ENCODE data around the gene ELOB.

Gene ELOB

GRCh38 chr16:2787406-2787805, 10.3 kb upstream of the ELOB start, which contains the start of gene PRSS33:
Gene PRSS33 (minus strand): TSS chr16:2787560. CDS start chr16:2786547, 1,013 bp downstream.
- H3K9ac ChIP-seq, result no peak within 1 kb of the TSS
- no peaks in the 10 kb centered on the region for H3K36me3 ChIP-seq (ENCODE audit: insufficient read depth)
- H2AFZ ChIP-seq (ENCODE audit: low read depth), result no peak within 1 kb of the TSS
- no peak within 1 kb of the TSS for H3K27ac ChIP-seq
- no peaks in the 10 kb centered on the region for H4K20me1 ChIP-seq (ENCODE audit: insufficient read depth)
- H3K79me2 ChIP-seq (ENCODE audit: insufficient read depth, low read depth), result no peaks in the 10 kb centered on the region
- H3K4me3 ChIP-seq (IDR thresholded peaks at IDR 0.05; ENCODE audit: insufficient read depth, low read depth, low read length), result no peak within 1 kb of the TSS
- no peaks in the 10 kb centered on the region for H3K4me1 ChIP-seq (ENCODE audit: low read depth, poor library complexity, severe bottlenecking)
- peaks cover 62% of the 10 kb centered on the region for H3K27me3 ChIP-seq (ENCODE audit: insufficient read depth, low read depth)
- H3K4me2 ChIP-seq, result no peak within 1 kb of the TSS
- TF ChIP-seq, protein P1, sequence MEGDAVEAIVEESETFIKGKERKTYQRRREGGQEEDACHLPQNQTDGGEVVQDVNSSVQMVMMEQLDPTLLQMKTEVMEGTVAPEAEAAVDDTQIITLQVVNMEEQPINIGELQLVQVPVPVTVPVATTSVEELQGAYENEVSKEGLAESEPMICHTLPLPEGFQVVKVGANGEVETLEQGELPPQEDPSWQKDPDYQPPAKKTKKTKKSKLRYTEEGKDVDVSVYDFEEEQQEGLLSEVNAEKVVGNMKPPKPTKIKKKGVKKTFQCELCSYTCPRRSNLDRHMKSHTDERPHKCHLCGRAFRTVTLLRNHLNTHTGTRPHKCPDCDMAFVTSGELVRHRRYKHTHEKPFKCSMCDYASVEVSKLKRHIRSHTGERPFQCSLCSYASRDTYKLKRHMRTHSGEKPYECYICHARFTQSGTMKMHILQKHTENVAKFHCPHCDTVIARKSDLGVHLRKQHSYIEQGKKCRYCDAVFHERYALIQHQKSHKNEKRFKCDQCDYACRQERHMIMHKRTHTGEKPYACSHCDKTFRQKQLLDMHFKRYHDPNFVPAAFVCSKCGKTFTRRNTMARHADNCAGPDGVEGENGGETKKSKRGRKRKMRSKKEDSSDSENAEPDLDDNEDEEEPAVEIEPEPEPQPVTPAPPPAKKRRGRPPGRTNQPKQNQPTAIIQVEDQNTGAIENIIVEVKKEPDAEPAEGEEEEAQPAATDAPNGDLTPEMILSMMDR (conservative IDR thresholded peaks at IDR 0.05; ENCODE audit: low read depth, low read length), result no peak

GRCh38 chr16:2786826-2787151, 9.7 kb upstream of the ELOB start:
- peaks cover 56% of the 10 kb centered on the region for H3K27me3 ChIP-seq (ENCODE audit: insufficient read depth, low read depth)
- TF ChIP-seq, protein P1 (conservative IDR thresholded peaks at IDR 0.05; ENCODE audit: low read depth, low read length), result no peak
- H3K4me1 ChIP-seq (ENCODE audit: low read depth, poor library complexity, severe bottlenecking), result no peaks in the 10 kb centered on the region

GRCh38 chr16:2786061-2786825, 9.2 kb upstream of the ELOB start:
- Histone ChIP-seq H3K79me2 (ENCODE audit: insufficient read depth, low read depth) (no peaks in the 10 kb centered on the region), H3K27me3 (ENCODE audit: insufficient read depth, low read depth) (peaks cover 51% of the 10 kb centered on the region), H3K4me2 (no peak overlapping the region), H3K9ac (no peak overlapping the region), H3K4me3 (IDR thresholded peaks at IDR 0.05; ENCODE audit: insufficient read depth, low read depth, low read length) (no peak overlapping the region), H3K36me3 (ENCODE audit: insufficient read depth) (no peaks in the 10 kb centered on the region), H4K20me1 (ENCODE audit: insufficient read depth) (no peaks in the 10 kb centered on the region), H2AFZ (ENCODE audit: low read depth) (no peak overlapping the region), H3K27ac (no peak overlapping the region), H3K4me1 (ENCODE audit: low read depth, poor library complexity, severe bottlenecking) (no peaks in the 10 kb centered on the region)
- TF ChIP-seq, protein P1 (conservative IDR thresholded peaks at IDR 0.05; ENCODE audit: low read depth, low read length), result no peak

More at GRCh38 chr16:2786826-2787151, 9.7 kb upstream of the ELOB start:
- H3K4me3 ChIP-seq (IDR thresholded peaks at IDR 0.05; ENCODE audit: insufficient read depth, low read depth, low read length), result no peak overlapping the region
- H3K4me2 ChIP-seq, result no peak overlapping the region
- no peak overlapping the region for H3K9ac ChIP-seq
- H3K27ac ChIP-seq, result no peak overlapping the region
- H3K36me3 ChIP-seq (ENCODE audit: insufficient read depth), result no peaks in the 10 kb centered on the region
- no peaks in the 10 kb centered on the region for H4K20me1 ChIP-seq (ENCODE audit: insufficient read depth)
- H3K79me2 ChIP-seq (ENCODE audit: insufficient read depth, low read depth), result no peaks in the 10 kb centered on the region
- no peak overlapping the region for H2AFZ ChIP-seq (ENCODE audit: low read depth)

DNA sequence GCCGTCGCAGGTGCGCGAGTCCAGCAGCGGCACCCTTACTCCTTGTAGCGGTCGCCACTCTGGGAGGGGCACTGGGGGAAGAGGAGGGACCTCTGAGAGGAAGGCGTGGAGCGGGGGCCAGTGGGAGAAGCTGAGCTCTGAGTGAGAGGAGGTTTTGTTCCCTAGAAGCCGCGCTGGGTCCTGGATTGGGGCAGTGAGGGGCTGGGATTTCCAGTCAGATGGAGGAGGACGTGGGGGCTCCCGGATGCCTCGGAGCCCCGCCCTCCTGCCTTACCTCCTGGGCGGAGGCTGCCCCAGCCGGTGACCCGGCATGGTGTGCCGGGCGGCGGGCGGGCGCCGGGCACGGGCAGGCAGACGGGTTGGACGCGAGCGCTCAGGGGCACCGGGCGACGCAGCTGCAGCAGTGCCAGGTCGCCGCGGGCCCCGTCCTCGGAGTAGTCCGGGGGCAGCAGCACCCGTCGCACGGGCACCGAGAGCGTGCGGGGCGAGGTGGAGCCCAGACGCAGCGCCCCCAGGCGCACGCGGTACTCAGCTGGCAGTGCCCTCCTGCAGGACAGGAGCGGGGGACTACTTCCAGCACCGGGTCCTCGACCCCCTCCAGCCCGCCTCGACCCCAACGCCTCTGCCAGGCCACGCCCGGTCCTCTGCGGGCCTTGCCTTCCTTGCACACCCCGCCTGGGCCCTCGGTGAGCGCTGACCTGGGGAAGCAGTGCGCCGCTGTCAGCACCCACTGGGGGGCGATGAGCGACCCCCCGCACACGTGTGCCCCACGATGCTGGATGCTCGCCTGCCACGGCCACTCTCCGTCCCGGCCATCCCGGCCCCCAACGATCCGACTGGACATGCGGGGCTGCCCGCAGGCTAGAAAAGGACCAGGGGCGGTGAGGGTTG, 8.3 kb upstream of the ELOB start:
- H2AFZ ChIP-seq (ENCODE audit: low read depth), result no peak overlapping the region
- H3K4me3 ChIP-seq (IDR thresholded peaks at IDR 0.05; ENCODE audit: insufficient read depth, low read depth, low read length), result no peak overlapping the region
- H3K36me3 ChIP-seq (ENCODE audit: insufficient read depth), result no peaks in the 10 kb centered on the region

More for the DNA sequence above, 8.3 kb upstream of the ELOB start:
- H3K27ac ChIP-seq, result no peak overlapping the region
- TF ChIP-seq, protein P1 (conservative IDR thresholded peaks at IDR 0.05; ENCODE audit: low read depth, low read length), result no peak
- H3K9ac ChIP-seq, result no peak overlapping the region
- H3K4me1 ChIP-seq (ENCODE audit: low read depth, poor library complexity, severe bottlenecking), result no peaks in the 10 kb centered on the region
- H3K79me2 ChIP-seq (ENCODE audit: insufficient read depth, low read depth), result no peaks in the 10 kb centered on the region
- H4K20me1 ChIP-seq (ENCODE audit: insufficient read depth), result no peaks in the 10 kb centered on the region
- no peak overlapping the region for H3K4me2 ChIP-seq
- peaks cover 42% of the 10 kb centered on the region for H3K27me3 ChIP-seq (ENCODE audit: insufficient read depth, low read depth)
